Measurements from ENCODE around the gene KLHL22.
"Not testable (repeated sequence)": the region's sequence is repeated elsewhere in the genome, so short reads cannot be mapped to it uniquely, and the experiment has no call there.

DNA sequence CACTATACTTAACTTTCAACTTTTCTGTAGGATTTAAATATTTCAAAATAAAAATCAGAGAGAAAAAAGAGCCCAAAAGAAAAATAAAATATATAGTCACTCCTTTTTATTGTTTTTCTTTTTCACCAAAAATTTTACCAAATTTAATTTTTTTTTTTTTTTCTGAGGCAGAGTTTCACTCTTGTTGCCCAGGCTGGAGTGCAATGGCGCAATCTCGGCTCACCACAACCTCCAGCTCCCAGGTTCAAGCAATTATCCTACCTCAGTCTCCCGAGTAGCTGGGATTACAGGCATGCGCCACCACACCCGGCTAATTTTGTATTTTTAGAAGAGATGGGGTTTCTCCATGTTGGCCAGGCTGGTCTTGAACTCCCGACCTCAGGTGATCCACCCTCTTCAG is 17.5 kb downstream of the KLHL22 start:
- TF ChIP-seq, protein P1, sequence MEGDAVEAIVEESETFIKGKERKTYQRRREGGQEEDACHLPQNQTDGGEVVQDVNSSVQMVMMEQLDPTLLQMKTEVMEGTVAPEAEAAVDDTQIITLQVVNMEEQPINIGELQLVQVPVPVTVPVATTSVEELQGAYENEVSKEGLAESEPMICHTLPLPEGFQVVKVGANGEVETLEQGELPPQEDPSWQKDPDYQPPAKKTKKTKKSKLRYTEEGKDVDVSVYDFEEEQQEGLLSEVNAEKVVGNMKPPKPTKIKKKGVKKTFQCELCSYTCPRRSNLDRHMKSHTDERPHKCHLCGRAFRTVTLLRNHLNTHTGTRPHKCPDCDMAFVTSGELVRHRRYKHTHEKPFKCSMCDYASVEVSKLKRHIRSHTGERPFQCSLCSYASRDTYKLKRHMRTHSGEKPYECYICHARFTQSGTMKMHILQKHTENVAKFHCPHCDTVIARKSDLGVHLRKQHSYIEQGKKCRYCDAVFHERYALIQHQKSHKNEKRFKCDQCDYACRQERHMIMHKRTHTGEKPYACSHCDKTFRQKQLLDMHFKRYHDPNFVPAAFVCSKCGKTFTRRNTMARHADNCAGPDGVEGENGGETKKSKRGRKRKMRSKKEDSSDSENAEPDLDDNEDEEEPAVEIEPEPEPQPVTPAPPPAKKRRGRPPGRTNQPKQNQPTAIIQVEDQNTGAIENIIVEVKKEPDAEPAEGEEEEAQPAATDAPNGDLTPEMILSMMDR (IDR thresholded peaks at IDR 0.05; ENCODE audit: borderline replicate concordance, extremely low read depth, low read length, poor library complexity, severe bottlenecking), result not testable (repeated sequence)
- not testable (repeated sequence) for TF ChIP-seq EZH2 (IDR thresholded peaks at IDR 0.05; ENCODE audit: borderline replicate concordance, low read depth, low read length, severe bottlenecking)

All from DND-41 (cell line).